ENCODE measurements around the gene PCDHGA6.

The PCDHGA6 gene

GRCh38 chr5:141421489-141421855 lies 47.8 kb downstream of the PCDHGA6 start:
- no peak for DNase-seq (ENCODE audit: low spot score)

GRCh38 chr5:141422742-141423291 lies 49.1 kb downstream of the PCDHGA6 start:
- DNase-seq (ENCODE audit: low spot score) = no peak

DNA sequence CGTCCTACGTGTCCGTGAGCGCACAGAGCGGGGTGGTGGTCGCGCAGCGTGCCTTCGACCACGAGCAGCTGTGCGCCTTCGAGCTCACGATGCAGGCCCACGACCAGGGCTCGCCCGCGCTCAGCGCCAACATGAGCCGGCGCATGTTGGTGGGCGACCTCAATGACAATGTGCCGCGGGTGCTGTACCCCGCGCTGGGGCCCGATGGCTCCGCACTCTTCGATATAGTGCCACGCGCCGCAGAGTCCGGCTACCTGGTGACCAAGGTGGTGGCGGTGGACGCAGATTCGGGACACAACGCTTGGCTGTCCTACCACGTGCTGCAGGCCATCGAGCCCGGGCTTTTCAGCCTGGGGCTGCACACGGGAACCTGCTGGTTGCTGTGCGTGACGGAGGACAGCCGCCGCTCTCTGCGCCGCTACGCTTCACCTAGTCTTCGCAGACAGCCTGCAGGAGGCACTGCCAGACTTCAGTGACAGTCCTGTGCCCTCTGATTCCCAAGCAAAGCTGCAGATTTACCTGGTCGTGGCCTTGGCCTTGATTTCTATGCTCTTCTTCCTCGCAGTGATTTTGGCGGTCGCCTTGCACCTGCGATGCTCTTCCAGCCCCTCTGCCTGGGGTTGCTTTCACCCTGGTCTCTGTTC lies 54.2 kb downstream of the PCDHGA6 start:
- DNase-seq (ENCODE audit: low spot score) = no peak

Measured in SW480 (cell line).